22Rv1 (cell line): Measurements from ENCODE around the gene SERPINB8.
"Not testable (repeated sequence)": the region's sequence is repeated elsewhere in the genome, so short reads cannot be mapped to it uniquely, and the experiment has no call there.

Source experiments
- H3K27ac ChIP-seq: fragments of 450-650 bp; 2 replicates; pipeline ENCODE4 v1.5.1; 2017
- ZFX ChIP-seq: fragments of 450-650 bp; IDR thresholded peaks from 2 replicates; pipeline ENCODE4 v1.6.1; 2017; ENCODE audit warnings: antibody characterized with exemption, borderline replicate concordance
- TF ChIP-seq, protein P1 (sequence below): fragments of 450-650 bp; IDR thresholded peaks from 2 replicates; pipeline ENCODE4 v1.5.1; 2017; ENCODE audit warnings: mild to moderate bottlenecking

Gene SERPINB8

GRCh38 chr18:63936932-63937393, 32.9 kb upstream of the SERPINB8 start:
- TF ChIP-seq ZFX, result no peak
- TF ChIP-seq, protein P1, sequence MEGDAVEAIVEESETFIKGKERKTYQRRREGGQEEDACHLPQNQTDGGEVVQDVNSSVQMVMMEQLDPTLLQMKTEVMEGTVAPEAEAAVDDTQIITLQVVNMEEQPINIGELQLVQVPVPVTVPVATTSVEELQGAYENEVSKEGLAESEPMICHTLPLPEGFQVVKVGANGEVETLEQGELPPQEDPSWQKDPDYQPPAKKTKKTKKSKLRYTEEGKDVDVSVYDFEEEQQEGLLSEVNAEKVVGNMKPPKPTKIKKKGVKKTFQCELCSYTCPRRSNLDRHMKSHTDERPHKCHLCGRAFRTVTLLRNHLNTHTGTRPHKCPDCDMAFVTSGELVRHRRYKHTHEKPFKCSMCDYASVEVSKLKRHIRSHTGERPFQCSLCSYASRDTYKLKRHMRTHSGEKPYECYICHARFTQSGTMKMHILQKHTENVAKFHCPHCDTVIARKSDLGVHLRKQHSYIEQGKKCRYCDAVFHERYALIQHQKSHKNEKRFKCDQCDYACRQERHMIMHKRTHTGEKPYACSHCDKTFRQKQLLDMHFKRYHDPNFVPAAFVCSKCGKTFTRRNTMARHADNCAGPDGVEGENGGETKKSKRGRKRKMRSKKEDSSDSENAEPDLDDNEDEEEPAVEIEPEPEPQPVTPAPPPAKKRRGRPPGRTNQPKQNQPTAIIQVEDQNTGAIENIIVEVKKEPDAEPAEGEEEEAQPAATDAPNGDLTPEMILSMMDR, result no peak
- H3K27ac ChIP-seq, result no peak overlapping the region

GRCh38 chr18:63940008-63940407, 29.9 kb upstream of the SERPINB8 start:
- H3K27ac ChIP-seq, result no peak overlapping the region
- TF ChIP-seq, protein P1, result no peak
- TF ChIP-seq ZFX, result no peak

GRCh38 chr18:63940543-63941050, 29.3 kb upstream of the SERPINB8 start:
- not testable (repeated sequence) for H3K27ac ChIP-seq

DNA sequence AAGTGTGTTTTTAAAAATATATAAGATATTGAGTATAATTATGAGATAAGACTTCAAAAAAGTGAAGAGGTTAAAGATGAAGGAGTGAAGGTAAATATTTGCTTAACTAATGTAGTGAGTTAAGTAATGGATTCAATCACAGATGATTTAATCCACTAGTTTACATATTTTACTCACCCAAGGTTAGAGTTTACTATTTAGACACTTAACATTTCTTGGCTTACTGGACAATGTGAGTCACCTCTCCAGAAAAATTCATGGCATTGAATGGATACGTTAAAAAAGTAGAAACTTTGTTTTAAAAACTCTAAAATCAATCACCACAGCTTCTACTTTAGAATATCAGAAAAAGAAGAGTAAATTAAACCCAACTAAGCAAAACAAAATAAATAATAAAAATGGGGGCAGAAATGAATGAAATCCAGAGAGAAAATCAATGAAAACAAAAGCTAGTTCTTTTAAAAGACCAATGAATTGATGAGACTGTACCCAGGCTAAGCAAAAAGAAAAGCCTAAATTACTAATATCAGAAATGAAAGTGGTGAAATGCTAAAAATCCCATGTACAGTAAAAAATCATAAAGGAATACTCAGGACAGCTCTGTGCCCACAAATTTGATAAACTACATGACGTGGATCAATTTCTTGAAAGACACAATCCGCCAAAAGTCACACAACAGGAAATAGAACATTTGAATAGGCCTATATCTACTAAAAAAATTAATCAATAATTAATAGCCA, 22.7 kb upstream of the SERPINB8 start:
- TF ChIP-seq, protein P1, result no peak
- no peak for TF ChIP-seq ZFX
- H3K27ac ChIP-seq, result no peak overlapping the region

DNA sequence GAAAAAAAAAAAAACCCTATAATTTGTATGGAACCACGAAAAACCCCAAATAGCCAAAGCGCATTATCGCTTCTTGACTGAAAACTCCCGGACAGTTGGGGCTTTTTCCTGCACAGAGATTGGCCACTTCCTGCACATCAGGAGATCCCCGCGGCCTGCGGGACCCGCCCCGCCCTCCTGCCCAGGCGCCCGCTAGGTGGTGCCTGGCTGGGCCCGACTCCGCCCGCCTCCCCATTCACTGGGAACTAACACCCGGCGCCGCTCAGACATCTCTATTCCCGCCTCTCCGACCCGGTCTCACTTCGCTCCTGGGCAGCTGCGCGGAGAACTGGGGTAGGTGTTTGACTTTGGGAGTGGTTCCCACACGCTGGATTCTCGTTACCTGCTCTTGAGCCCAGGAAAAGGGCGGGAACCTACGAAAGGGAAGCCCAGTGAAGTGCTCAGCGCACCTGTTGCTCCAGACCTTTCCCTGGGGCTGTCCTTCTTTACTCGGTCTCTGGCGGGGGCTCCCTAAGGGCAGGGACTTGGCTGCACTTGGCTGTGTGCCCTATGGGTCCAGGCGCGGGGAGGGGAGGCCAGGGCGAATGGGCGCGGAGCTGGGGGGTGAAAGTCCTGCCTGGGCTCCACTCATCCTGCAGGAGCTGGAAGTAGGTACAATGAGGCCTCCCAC, 20.7 kb upstream of the SERPINB8 start, which contains the start of gene HMSD:
HMSD (plus strand) TSS at position 234 of the 670 bp plus-strand sequence. CDS start 4,155 bp downstream, outside the sequence.
- TF ChIP-seq, protein P1, result peak; percentile 63
- no peak for TF ChIP-seq ZFX
- H3K27ac ChIP-seq, result no peak within 1 kb of the TSS

- no peak overlapping the region for H3K27ac ChIP-seq
- TF ChIP-seq, protein P1, result no peak
- no peak for TF ChIP-seq ZFX
Measured at GRCh38 chr18:63951302-63951705, 18.6 kb upstream of the SERPINB8 start.

DNA sequence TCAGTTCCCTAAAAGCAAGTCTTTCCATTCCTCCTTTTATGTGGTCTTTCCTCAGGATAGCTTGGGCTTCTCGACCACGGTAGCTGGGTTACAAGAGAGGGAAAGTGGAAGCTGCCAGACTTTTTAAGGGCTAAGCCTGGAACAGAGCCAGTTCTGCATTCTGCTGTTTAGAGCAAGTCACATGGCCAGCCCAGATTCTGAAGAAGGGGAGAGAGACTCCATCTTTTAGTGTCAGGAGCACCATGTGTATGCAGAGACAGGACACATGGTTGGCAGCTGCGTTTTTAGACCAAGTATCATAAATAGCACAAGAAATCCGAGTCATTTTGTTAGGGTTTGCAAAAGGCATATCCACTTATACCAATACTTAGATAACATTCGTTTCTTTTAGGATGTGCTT, 16.1 kb upstream of the SERPINB8 start:
- H3K27ac ChIP-seq, result no peak overlapping the region
- no peak for TF ChIP-seq ZFX
- TF ChIP-seq, protein P1, result no peak
